ENCODE results near the gene STK31. TPM values are rescaled to one million over a fixed set of nuclear protein-coding genes. Genes with fewer than 3 reads are reported as not detected.

STK31 gene
- total RNA-seq, 4 donors from 2014 or later = 0.08 to 0.78 (median 0.27) TPM; not detected in 1

DNA sequence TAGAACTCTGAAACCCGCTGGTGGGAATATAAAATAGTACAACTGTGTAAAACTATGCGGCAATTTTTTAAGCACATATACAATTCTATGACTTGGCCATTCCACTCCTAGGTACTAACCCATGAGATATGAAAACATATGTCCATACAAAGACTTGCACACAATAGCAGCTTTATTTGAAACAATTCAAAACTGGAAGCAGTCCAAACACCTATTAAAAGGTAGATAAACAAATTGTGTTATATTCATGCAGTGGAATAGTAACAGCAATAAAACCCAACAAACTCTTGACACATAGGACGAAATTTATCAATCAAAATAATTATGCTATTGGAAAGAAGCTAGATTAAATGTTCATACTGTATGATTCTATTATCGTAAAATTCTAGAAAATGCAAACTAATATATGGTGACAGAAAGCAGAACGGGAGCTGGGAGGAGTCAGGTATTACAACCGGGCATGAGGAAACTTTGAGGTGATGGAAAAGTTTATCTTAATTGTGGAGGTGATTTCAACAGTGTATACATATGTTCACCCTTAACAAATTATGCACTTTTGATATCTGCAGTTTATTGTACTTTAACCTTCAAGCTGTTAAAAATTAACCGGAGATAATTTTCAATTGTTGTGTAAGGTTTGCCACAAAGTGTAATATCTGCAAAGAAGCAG is 803 bp upstream of the STK31 start:
- intact Hi-C loops (cut with DNase I; ENCODE audit: low total_unique reads) = no loop called here
- 72 to 82% methylated on average over 7 of the region's 7 CpGs for WGBS, 2 donors
- no peak for TF ChIP-seq POLR2A (IDR thresholded peaks at IDR 0.05)
- TF ChIP-seq, protein P1, sequence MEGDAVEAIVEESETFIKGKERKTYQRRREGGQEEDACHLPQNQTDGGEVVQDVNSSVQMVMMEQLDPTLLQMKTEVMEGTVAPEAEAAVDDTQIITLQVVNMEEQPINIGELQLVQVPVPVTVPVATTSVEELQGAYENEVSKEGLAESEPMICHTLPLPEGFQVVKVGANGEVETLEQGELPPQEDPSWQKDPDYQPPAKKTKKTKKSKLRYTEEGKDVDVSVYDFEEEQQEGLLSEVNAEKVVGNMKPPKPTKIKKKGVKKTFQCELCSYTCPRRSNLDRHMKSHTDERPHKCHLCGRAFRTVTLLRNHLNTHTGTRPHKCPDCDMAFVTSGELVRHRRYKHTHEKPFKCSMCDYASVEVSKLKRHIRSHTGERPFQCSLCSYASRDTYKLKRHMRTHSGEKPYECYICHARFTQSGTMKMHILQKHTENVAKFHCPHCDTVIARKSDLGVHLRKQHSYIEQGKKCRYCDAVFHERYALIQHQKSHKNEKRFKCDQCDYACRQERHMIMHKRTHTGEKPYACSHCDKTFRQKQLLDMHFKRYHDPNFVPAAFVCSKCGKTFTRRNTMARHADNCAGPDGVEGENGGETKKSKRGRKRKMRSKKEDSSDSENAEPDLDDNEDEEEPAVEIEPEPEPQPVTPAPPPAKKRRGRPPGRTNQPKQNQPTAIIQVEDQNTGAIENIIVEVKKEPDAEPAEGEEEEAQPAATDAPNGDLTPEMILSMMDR (IDR thresholded peaks at IDR 0.05) = no peak
- no peak overlapping the region for H3K4me3 ChIP-seq (ENCODE audit: low read depth, poor library complexity, severe bottlenecking)
- no peak for DNase-seq (ENCODE audit: low spot score in 2 of 2)

DNA sequence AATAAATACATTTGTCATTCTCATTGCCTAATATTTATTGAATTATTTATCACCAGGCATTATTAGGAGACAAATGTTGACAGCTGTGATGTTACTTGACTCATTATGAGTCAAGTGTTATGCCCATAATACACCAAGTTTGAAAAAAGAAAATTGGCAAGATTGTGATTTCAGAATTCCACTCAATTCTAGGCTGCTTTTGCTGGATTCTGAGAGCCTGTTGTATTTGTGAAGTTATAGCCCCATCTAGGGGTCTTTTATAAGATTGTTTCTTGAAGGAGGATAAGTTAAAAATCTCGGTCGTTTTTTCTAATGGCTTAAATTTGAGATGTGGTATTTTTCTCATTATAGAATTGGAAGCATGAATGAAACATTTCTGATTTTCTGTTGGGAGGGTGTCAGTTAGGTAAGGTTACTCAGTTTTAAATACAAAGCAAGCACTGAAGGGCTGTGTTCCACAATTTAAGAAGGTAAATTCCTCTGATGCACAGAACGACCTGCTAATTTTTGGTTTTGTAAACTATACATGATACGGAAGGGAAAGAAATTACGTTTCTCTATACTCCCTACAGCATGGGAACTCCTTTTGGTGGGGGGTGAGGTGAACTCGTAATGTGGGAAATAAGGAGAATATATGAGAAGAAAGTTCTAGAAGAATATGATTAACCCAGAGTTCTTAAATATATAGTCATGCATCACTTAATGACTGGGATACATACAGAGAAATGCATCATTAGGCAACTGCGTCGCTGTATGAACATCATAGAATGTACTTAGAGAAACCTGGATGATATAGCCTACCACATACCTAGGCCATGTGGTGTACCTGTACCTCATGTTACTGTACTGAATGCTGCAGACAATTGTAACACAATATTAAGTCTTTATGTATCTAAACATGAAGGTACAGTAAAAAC is 2.6 kb downstream of the STK31 start:
- intact Hi-C loops (cut with DNase I; ENCODE audit: low total_unique reads) = no loop called here
- no peak for DNase-seq (ENCODE audit: low spot score in 2 of 2)
- no peak for TF ChIP-seq POLR2A (IDR thresholded peaks at IDR 0.05)
- WGBS, 2 donors = 54 to 56% methylated on average over 8 of the region's 8 CpGs
- H3K4me3 ChIP-seq (ENCODE audit: low read depth, poor library complexity, severe bottlenecking) = no peak overlapping the region

DNA sequence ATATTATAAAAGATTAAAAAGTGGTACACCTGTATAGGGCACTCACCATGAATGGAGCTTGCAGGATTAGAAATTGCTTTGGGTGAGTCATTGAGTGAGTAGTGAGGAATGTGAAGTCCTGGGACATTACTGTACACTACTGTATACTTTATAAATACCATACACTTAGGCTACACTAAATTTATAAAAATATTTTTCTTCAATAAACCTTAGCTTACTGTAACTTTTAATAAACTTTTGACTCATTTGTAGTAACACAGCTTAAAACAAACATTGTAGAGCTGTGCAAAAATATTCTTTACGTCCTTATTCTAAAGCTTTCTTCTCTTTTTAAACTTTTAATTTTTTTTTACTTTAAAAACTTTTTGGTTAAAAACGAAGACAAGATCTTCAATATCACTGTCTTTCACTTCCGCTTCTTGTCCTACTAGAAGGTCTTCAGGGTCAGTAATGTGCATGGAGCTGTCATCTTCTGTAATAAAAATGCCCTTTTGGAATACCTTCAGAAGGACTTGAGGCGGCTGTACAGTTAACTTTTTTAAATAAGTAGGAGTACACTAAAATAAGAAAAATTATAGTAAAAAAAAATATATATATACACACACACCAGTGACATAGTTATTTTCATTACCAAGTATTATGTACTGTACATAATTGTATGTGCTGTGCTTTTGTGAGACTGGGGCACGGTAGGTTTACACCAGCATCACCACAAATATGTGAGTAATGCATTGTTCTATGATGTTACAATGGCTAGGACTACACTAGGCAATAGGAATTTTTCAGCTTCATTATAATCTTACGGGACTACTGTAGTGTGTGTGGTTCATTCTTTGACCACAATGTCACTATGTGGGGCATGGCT is 3.5 kb downstream of the STK31 start:
- TF ChIP-seq POLR2A (IDR thresholded peaks at IDR 0.05) = no peak
- TF ChIP-seq, protein P1 (IDR thresholded peaks at IDR 0.05) = no peak
- intact Hi-C loops (cut with DNase I; ENCODE audit: low total_unique reads) = no loop called here
- H3K4me3 ChIP-seq (ENCODE audit: low read depth, poor library complexity, severe bottlenecking) = no peak overlapping the region
- WGBS, 2 donors = 66 to 70% methylated on average over 6 of the region's 6 CpGs
- no peak for DNase-seq (ENCODE audit: low spot score in 2 of 2)

DNA sequence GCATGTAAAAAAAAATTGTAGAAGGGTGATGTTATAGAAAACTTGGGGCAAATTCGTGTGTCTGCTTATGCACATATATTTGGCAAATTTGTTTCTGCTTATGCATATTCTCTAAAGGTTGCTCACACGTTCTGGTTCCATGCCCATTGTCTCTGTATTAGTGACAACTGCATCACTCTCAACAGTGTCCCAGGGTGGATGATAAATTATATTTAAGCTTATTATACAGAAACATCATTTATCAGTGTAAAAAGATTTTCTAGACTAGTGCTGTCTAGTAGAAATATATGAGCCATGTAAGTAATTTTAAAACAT is 4.1 kb downstream of the STK31 start:
- TF ChIP-seq POLR2A (IDR thresholded peaks at IDR 0.05) = no peak
- TF ChIP-seq, protein P1 (IDR thresholded peaks at IDR 0.05) = no peak
- intact Hi-C loops (cut with DNase I; ENCODE audit: low total_unique reads) = no loop called here
- no peak for DNase-seq (ENCODE audit: low spot score in 2 of 2)
- WGBS, 2 donors = 48% methylated on average over 2 of the region's 2 CpGs
- H3K4me3 ChIP-seq (ENCODE audit: low read depth, poor library complexity, severe bottlenecking) = no peak overlapping the region

DNA sequence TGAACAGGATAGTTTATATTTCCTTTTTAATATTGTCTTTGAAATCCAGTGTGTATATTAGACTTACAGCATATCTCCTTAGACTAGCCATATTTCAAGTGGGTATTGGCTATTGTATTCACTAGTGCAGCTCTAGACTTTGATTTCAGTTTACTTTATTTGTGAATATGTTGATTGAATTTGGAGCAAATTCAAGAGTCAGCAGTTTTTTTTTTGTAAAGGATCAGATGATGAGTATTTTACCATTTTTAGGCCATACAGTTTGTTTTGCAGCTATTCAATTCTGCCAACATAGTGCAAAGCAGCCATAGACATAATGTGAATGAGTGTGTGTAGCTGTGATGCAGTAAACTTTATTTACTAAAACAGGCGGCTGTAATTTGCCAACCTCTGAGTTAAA is 4.6 kb downstream of the STK31 start:
- 88 to 90% methylated on average over 1 of the region's 1 CpG for WGBS, 2 donors
- TF ChIP-seq, protein P1 (IDR thresholded peaks at IDR 0.05) = no peak
- TF ChIP-seq POLR2A (IDR thresholded peaks at IDR 0.05) = no peak
- DNase-seq (ENCODE audit: low spot score in 2 of 2) = no peak
- H3K4me3 ChIP-seq (ENCODE audit: low read depth, poor library complexity, severe bottlenecking) = no peak overlapping the region
- intact Hi-C loops (cut with DNase I; ENCODE audit: low total_unique reads) = no loop called here

Data from lower leg skin (tissue), 4 donors.